Mesendoderm (in vitro differentiated cells): Measurements from ENCODE around the gene ZNF85.
"Not testable (repeated sequence)": the region's sequence is repeated elsewhere in the genome, so short reads cannot be mapped to it uniquely, and the experiment has no call there.

Source experiments
- DNase-seq: peaks from one replicate; pipeline ENCODE4 v3.0.0; 2013
- H2AK5ac ChIP-seq: 2 replicates; pipeline ENCODE4 v1.6.1; 2013; ENCODE audit warnings: low read length, inconsistent platforms
- H2BK120ac ChIP-seq: 2 replicates; pipeline ENCODE4 v1.6.1; 2013; ENCODE audit warnings: low read depth, mild to moderate bottlenecking, low read length, moderate library complexity, mixed read lengths
- H2BK15ac ChIP-seq: replicated peaks from 2 replicates; pipeline ENCODE4 v1.6.1; 2013; ENCODE audit warnings: low read depth, mild to moderate bottlenecking, moderate library complexity
- H2BK5ac ChIP-seq: 2 replicates; pipeline ENCODE4 v1.6.1; 2013; ENCODE audit warnings: low read length, inconsistent platforms
- H3K18ac ChIP-seq: 2 replicates; pipeline ENCODE4 v1.6.1; 2013; ENCODE audit warnings: mild to moderate bottlenecking, low read length, mixed read lengths
- H3K23ac ChIP-seq: one replicate; pipeline ENCODE4 v1.6.1; 2013; ENCODE audit warnings: low read length
- H3K27ac ChIP-seq: 2 replicates; pipeline ENCODE4 v1.5.1; 2013; ENCODE audit warnings: low read depth, mild to moderate bottlenecking, inconsistent platforms, low read length, moderate library complexity
- H3K27me3 ChIP-seq: 2 replicates; pipeline ENCODE4 v1.6.1; 2013; ENCODE audit warnings: low read length, control low read depth, mild to moderate bottlenecking, inconsistent platforms; ENCODE audit not compliant: insufficient read depth, poor library complexity
- H3K36me3 ChIP-seq: 2 replicates; pipeline ENCODE4 v1.6.1; 2013; ENCODE audit warnings: low read length, inconsistent platforms; ENCODE audit not compliant: control insufficient read depth, insufficient read depth
- H3K4ac ChIP-seq: one replicate; pipeline ENCODE4 v1.6.1; 2013; ENCODE audit warnings: low read depth, mild to moderate bottlenecking, low read length, moderate library complexity
- H3K4me1 ChIP-seq: 2 replicates; pipeline ENCODE4 v1.6.1; 2013; ENCODE audit warnings: low read depth, low read length, inconsistent platforms; ENCODE audit not compliant: control insufficient read depth
- H3K4me2 ChIP-seq: 2 replicates; pipeline ENCODE4 v1.6.1; 2013; ENCODE audit warnings: low read length
- H3K4me3 ChIP-seq: 2 replicates; pipeline ENCODE4 v1.5.1; 2013; ENCODE audit warnings: mild to moderate bottlenecking, low read length
- H3K56ac ChIP-seq: one replicate; pipeline ENCODE4 v1.6.1; 2013; ENCODE audit warnings: low read length
- H3K79me1 ChIP-seq: 2 replicates; pipeline ENCODE4 v1.6.1; 2013; ENCODE audit warnings: low read length, inconsistent platforms
- H3K79me2 ChIP-seq: 2 replicates; pipeline ENCODE4 v1.6.1; 2013; ENCODE audit warnings: mild to moderate bottlenecking, low read length; ENCODE audit not compliant: control insufficient read depth, insufficient read depth
- H3K9ac ChIP-seq: 2 replicates; pipeline ENCODE4 v1.6.1; 2013; ENCODE audit warnings: low read length, inconsistent platforms
- H4K5ac ChIP-seq: one replicate; pipeline ENCODE4 v1.6.1; 2013; ENCODE audit warnings: low read length
- H4K8ac ChIP-seq: one replicate; pipeline ENCODE4 v1.6.1; 2013; ENCODE audit warnings: low read depth, mild to moderate bottlenecking, control low read depth, low read length, moderate library complexity
- WGBS: extraction: QIAGEN DNeasy Blood & Tissue Kit; methylation state at CpG from one replicate; pipeline ENCODE4 v1.1.7; 2013; ENCODE audit warnings: low lambda C conversion rate, missing lambda C conversion rate; ENCODE audit not compliant: insufficient coverage; ENCODE audit errors: extremely low coverage; 5-methylcytosine and 5-hydroxymethylcytosine counted together

Gene ZNF85

GRCh38 chr19:20969898-20970297 is 46.8 kb downstream of the ZNF85 start:
- Histone ChIP-seq H2BK5ac (no peak overlapping the region), H3K18ac (no peak overlapping the region)
- DNase-seq: peak; percentile 2

GRCh38 chr19:20992788-20993187 is 69.7 kb downstream of the ZNF85 start:
- H3K18ac ChIP-seq, H3K23ac ChIP-seq, H3K4ac ChIP-seq, H3K27ac ChIP-seq, H3K79me1 ChIP-seq, H2BK5ac ChIP-seq, H3K27me3 ChIP-seq, H2AK5ac ChIP-seq, H3K4me2 ChIP-seq, H3K4me1 ChIP-seq, DNase-seq, H3K79me2 ChIP-seq, H3K36me3 ChIP-seq, H3K9ac ChIP-seq, H3K56ac ChIP-seq, H2BK120ac ChIP-seq, H3K4me3 ChIP-seq, H4K5ac ChIP-seq, H4K8ac ChIP-seq, H2BK15ac ChIP-seq: not testable (repeated sequence)
- no CpG with 5 or more reads among the region's 2 CpGs for WGBS

More at GRCh38 chr19:20969898-20970297, 46.8 kb downstream of the ZNF85 start:
- H3K4ac ChIP-seq: no peak overlapping the region
- H2AK5ac ChIP-seq: no peak overlapping the region
- no peaks in the 10 kb centered on the region for H3K79me1 ChIP-seq
- H2BK120ac ChIP-seq: no peak overlapping the region
- no peak overlapping the region for H3K9ac ChIP-seq
- H3K27me3 ChIP-seq: no peaks in the 10 kb centered on the region
- WGBS: no CpG with 5 or more reads among the region's 3 CpGs
- H3K4me2 ChIP-seq: no peak overlapping the region
- no peak overlapping the region for H2BK15ac ChIP-seq
- no peak overlapping the region for H3K4me3 ChIP-seq
- no peak overlapping the region for H4K8ac ChIP-seq
- H3K36me3 ChIP-seq: no peaks in the 10 kb centered on the region
- H3K23ac ChIP-seq: no peak overlapping the region
- no peaks in the 10 kb centered on the region for H3K4me1 ChIP-seq
- no peak overlapping the region for H3K27ac ChIP-seq
- H4K5ac ChIP-seq: no peak overlapping the region
- no peaks in the 10 kb centered on the region for H3K79me2 ChIP-seq
- no peak overlapping the region for H3K56ac ChIP-seq

- Histone ChIP-seq H2AK5ac (no peak overlapping the region), H3K79me2 (peaks cover 2% of the 10 kb centered on the region), H2BK120ac (no peak overlapping the region), H3K9ac (peak overlapping the region; percentile 90), H2BK15ac (no peak overlapping the region), H3K4me3 (peak overlapping the region; percentile 57), H3K27me3 (no peaks in the 10 kb centered on the region), H4K5ac (no peak overlapping the region), H3K4me2 (peak overlapping the region; percentile 31), H3K4ac (peak overlapping the region; percentile 77), H3K36me3 (no peaks in the 10 kb centered on the region), H3K4me1 (peaks cover 2% of the 10 kb centered on the region), H3K56ac (peak overlapping the region; percentile 87), H4K8ac (no peak overlapping the region), H3K23ac (peak overlapping the region; percentile 54), H3K79me1 (no peaks in the 10 kb centered on the region), H3K18ac (peak overlapping the region; percentile 15), H2BK5ac (peak overlapping the region; percentile 30), H3K27ac (no peak overlapping the region)
- DNase-seq: peak; percentile 99
- WGBS: no CpG with 5 or more reads among the region's 29 CpGs
Measured at GRCh38 chr19:20999731-21000352, 76.8 kb downstream of the ZNF85 start.
